ENCODE data around the gene SLC41A3.

The SLC41A3 gene

DNA sequence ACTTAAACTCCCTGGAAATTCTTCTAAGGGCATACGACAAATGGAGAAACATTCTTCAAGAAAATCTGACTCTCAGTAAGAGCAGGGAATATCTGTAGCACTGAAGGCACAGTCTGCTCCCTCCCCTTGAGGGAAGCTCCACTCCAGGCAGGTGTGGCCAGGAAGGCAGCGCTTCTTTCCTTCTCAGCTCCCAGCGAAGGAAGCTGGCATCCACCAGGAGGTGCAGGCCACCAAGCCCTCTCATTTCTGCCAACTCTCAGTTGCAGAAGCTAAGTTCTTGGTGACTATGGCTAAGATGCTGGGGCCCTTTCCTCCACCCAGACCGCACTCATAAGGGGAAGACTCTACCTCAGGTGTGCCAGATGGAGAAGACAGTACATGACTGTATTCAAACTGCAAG lies 37.7 kb upstream of the SLC41A3 start:
- intact Hi-C loops (cut with DNase I), result no loop called here
- peak in 4 of 10 donors; percentile 2 to 35 (median 3) for DNase-seq

DNA sequence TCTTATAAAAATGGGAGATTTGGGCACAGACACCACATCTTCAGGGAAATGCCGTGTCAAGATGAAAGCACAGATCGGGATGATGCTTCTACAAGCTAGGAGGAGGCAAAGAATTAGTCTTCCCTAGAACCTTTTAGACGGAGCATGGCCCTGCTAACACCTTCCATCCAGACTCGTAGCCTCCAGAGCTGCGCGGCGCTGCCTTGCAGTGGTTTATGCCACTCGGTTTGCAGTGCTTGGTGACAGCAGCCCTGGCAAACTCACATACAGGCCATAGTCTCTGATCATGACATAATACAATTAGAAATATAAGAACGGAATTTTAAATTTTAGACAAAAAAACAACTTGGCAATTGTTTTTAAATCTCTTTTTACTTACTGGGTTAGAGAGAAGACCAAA lies 37.1 kb upstream of the SLC41A3 start:
- intact Hi-C loops (cut with DNase I), result no loop called here
- DNase-seq, result peak in 1 of 10 donors; percentile 49

DNA sequence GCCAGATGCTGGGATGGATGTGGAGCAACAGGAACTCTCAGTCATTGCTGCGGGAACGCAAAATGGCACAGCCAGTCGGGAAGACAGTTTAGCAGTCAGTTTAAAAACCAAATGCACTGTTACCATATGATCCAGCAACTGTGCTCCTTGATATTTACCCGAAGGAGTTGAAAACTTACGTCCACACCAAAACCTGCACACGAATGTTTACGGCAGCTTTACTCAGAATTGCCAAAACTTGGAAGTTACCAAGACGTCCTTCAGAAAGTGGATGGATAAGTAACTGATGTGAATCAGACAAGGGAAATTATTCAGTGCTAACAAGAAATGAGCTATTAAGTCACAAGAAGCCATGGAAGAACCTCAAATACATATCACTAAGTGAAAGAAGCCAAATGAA lies 36.1 kb upstream of the SLC41A3 start:
- no peak for DNase-seq
- intact Hi-C loops (cut with DNase I), result no loop called here

DNA sequence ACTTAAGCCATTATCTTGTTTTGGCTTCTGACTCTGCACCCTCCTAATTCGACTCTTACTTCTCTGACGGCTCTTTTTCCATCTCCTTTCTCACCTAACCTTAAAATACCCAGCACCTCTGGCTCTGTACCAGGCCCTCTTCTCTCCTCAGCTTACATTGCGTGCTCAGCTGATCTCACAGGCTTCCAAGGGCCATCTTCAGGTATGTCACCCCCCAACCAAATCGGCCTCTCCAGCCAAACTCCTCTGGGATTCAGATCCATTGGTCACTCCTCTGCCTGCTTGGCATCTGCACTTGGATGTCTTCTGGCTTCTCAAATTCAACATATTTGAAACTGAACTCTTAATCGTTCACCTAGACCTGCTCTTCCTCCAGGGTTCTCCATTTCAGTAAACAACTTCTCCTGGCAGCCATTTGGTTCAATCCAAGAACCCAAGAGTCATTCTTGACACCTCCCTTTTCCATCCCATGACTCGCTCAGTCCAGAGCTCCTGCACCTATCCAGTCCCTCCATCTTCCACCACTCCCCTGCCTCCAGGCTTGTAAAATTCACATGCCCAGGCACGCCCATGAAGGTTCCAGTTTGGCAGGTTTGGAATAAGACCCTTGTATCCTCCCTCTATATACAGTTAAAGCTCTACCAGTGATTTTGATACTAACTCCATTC lies 35.2 kb upstream of the SLC41A3 start:
- intact Hi-C loops (cut with DNase I), result no loop called here
- peak in 2 of 10 donors; percentile 5 to 36 for DNase-seq

DNA sequence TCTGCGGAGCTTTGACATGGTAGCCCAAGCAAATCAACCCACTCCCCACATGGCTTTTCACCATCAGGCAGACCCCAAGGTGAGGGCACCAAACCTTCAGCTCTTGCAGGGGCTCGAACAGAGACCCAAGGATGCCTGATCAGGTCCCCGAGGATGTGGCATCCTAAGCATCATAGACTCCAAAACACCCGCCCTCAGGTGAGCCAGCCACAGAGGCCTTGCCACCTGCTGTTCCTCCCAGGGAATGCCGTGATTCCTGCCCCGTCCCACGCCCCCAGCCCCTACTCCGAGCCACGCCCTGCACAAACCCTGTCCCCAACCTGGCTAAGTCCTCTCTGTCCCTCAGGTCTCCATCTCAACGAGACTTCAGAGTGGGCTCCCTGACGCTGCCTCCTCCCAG lies 34.7 kb upstream of the SLC41A3 start:
- intact Hi-C loops (cut with DNase I), result no loop called here
- DNase-seq, result peak in 4 of 10 donors; percentile 6 to 54 (median 35)

DNA sequence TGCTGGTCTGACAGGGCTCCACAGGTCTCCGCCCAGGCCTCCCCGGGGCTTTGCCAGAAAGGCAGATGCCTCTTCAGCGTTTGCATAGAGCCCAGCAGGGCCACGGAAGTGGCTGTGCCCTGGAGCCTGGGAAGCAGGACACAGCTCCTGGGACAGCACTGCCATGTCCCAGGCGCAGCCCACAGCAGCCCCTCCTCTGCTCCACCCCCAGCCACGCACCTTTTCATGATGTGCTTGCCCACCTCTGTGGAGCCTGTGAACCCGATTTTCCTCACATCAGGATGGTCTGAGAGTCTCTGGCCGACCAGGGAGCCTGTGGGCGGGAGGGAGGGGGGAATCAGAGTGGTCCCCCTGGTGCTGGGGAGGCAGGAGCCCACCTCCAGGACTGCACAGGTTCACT lies 33.9 kb upstream of the SLC41A3 start:
- DNase-seq, result peak in 6 of 10 donors; percentile 5 to 49 (median 20)
- intact Hi-C loops (cut with DNase I), result no loop called here

DNA sequence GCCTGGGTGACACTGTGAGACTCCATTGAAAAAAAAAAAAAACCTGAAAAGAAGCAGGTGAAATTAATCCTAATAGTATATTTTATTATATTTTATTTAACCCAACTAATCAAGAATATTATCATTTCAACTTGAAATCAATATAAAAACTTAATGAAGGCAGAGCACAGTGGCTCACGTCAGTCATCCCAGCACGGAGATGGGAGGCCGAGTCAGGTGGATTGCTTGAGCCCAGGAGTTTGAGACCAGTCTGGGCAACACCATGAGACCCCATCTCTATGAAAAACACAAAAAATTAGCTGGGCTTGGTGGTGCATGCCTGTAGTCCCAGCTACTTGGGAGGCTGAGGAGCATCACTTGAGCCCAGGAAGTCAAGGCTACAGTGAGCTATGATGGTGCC lies 33.3 kb upstream of the SLC41A3 start:
- intact Hi-C loops (cut with DNase I), result no loop called here
- DNase-seq, result peak in 2 of 10 donors; percentile 1 to 26

DNA sequence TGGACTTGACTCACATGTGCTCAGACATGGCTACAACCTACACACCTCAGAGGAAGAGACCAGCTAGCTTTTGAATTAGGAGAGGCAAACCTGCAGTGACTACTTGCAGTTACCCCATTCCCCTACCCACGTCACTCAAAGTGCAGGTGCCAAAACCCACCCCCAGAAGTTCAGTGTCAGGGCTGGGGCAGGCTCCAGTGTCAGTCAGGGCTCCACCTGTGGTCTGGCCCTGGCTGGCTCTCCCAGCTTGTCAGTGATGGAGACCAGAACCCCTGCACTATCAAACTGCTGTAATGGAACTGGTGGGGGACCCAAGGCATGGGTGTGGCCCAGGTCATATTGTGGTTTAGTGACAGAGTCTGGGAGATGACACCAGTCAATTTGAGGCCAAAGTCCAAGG lies 32.6 kb upstream of the SLC41A3 start:
- peak in 4 of 10 donors; percentile 1 to 48 (median 14) for DNase-seq
- intact Hi-C loops (cut with DNase I), result no loop called here

DNA sequence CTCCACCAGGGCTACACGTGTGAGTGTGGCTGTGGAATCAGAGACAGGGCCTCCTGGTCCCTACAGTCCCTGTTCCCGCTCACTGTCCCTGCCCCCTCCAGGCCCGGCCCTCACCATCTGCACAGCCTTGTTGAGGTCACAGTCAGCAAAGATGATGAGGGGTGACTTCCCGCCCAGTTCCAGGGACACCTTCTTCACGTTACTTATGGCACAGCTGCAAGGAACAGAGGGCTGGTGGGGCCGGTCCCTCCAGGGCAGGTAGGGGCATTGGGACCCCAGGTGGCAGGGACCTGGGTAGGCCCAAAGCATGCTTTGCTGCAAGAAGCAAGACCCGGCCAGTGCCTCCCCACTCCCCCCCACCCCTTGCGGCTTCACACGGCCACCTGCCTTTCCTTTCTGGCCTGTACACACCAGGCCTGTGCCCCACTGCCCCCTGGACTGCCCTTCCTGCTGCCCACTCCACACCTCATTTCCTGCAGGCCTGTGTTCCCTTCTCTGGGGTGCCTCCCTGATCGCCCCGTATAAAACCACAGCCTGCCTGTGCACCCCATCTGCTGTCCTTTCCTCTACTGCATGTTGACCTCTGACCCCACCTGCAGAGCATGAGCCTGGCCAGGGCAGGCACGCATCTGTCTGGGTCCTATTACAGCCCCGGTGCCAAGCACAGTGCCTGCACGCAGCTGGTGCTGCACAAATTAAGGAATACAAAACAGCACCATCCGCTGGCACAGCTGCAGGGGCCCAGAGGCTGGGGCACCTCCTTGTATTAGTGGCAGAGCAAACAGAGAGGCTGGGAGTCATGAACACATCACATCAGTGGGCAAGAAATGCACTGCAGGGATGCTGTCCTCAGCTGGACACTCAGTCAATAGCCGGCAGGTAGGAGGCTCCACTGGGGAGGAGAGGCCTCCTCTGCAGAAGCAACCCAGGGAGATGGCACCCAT lies 30.8 kb upstream of the SLC41A3 start:
- intact Hi-C loops (cut with DNase I), result no loop called here
- peak in 3 of 10 donors; percentile 5 to 77 (median 66) for DNase-seq

DNA sequence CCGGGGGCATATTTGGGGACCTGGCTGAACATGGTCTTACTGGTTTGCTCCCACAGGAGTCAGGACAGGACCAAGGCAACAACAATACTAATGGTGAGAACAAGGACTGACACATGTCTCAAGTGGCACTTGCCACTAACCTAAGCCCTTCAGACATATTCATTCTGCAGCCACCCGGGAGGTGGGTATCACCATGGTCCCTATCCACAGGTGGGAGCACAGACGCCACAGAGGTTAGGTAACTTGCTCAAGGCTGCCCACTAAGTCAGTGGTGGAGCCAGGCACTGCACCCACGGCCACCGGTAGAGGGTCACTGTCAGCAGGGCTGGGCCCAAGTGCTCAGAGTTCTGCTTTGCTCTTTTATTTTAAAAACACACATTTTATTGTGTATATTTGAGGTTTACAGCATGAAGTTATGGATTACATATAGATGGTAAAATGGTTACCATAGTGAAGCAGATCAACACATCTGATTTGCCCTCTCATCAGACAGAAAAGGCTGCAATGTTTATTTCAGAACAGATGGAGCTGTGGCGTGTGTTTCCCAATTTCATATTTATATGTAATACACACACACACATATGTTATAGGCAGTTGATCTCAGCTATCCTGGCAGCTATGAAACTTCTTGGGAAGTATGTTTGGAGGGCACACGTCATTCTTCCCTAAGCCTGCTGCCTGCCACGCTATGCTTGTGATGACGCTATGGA lies 30.0 kb upstream of the SLC41A3 start:
- DNase-seq, result peak in 2 of 10 donors; percentile 6 to 55
- intact Hi-C loops (cut with DNase I), result no loop called here

DNA sequence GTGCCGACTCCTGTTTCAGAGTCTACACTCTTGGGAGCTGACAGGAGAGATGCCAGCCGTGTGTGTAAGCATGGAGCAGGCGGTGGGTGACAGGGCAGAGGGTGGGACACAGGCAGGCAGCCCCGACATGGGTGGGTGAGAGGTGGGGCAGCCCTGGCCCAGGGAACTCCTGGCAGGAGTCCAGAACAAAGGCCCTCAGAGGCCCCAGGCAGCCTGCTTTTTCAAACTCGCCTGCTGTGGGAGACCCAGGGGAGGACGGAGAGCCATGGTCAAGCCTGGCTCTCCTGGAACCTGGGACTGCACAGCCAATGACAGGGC lies 29.3 kb upstream of the SLC41A3 start:
- DNase-seq, result peak in 3 of 10 donors; percentile 5 to 74 (median 51)
- intact Hi-C loops (cut with DNase I), result no loop called here

DNA sequence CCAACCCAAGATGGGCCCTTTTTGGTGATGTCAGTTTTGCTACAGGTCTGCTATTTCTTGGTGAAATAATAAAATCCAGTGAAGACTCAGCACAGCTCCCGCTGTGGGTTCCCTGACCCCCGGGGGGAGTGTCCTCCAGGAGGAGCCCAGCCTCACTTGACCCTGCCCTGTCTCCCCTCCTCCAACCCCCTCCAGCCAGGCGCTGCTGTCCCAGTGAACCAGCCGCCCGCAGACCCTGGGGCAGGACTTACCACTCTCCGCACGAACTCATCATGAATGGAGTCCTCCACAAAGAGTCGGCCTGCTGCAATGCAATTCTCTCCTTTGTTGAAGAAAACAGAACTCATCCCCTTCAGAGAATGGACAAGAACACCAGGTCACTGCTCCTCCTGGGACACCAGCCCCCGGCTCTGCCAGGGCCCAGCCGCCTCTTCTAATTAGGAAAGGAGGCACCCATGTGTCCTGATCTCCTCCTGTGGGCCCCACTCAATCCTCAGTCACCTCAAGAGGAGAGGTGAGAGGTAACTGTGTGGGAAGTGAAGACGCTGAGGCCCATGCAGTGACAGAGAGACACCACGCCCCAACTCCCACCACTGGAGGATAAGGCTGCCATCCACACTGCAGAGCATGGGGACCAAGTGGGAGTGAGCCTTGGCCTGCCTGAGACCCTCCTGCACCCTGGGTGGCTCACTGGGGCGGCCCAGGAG lies 28.8 kb upstream of the SLC41A3 start:
- intact Hi-C loops (cut with DNase I), result no loop called here
- DNase-seq, result peak in 5 of 10 donors; percentile 3 to 73 (median 46)

DNA sequence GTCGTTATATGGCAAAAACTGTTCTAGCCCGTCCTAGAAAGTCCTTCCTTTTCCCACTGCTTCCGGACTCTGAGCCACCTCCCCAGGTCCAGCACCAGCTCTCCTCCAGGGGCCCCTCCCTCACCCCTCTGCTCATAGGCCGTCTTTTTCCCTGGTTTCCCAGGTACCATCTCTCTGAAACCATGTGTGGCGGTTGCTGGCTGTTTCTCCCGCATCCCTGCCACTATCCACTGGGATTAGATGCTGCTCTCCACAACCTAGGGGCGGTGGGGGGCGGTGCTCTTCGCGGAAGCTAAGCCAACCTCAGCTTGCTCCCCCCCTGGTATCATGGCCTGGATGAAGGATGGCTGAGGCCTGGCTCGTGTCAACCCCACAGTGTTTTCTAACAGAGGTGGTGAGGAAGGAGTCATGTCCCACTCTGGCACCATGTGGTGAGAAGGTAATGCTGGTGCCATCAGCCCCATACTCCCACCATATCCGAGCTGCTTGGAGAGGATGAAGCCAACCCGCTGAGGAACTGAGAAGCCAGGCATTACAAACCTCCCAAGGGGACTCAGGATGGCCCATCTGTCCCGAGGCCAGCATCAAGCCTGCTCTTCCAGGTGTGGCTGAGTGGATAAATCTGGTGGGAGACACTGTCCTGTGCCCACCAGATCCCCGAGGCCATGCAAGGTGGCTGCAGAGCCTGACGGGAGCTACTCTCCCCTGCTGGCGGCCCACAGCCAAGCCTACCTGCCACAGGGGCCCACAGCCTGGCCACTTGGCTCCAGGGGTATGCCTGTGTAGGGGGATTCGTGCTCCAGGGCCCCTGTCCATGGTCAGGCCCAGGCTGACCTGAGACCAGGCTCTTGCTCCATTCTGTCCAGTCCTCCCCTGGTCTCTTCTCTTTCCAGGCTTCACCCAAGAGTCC lies 27.9 kb upstream of the SLC41A3 start:
- DNase-seq, result peak in 4 of 10 donors; percentile 2 to 79 (median 24)
- intact Hi-C loops (cut with DNase I), result no loop called here

DNA sequence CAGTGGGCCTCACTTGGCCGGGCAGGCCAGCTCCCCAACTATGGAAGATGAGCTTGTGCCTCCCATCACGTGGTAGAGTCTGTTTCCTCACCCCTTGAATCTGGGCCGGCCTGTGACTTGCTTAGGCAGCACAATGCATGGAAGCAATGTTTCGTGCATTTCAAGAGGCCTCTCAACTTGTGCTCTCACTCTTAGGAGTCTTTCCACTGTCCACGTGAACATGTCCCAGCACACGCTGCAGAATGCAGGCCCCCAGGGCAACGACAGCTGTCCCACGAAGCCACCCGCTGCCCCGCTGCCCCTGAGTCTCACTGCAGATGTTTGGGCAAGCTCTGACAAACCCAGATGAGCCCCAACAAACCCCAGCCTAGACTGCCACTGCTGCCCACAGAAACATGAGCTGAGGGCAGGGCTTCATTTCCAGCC lies 27.2 kb upstream of the SLC41A3 start:
- DNase-seq, result peak in 4 of 10 donors; percentile 11 to 58 (median 42)
- intact Hi-C loops (cut with DNase I), result no loop called here

DNA sequence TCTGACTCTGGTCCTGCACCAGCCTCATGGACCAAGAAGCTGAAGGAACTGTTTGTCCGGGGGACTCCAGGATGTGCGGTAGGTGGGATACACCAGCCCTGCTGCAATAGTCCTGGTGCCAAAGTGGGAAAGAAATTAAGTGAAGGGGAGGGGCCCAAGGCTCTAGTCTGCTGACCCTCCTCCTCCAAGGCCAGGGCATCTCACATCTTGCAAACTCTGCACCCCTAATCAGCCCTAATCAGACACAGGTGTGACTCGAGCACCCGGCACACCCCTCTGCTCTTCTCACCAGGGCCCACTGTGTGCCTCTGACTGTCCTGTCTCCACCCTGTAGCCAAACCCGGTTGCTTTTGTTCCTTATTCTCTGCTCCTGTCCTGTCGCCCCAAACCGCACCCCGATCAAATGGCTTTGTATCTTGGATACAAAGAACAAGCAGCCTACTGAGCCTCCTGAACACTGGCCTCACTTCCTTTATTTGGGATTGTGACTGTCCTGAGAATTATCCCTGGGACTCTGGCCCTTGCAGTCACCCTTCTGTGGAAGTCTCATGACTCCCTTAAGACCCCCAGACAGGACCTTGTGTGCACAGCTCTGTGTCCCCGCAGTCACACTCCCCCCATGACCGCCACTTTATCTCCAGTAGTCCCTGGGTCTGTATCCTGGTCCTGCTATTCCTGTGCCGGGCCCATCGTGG lies 26.7 kb upstream of the SLC41A3 start:
- intact Hi-C loops (cut with DNase I), result no loop called here
- peak in 4 of 10 donors; percentile 0 to 52 (median 18) for DNase-seq

DNA sequence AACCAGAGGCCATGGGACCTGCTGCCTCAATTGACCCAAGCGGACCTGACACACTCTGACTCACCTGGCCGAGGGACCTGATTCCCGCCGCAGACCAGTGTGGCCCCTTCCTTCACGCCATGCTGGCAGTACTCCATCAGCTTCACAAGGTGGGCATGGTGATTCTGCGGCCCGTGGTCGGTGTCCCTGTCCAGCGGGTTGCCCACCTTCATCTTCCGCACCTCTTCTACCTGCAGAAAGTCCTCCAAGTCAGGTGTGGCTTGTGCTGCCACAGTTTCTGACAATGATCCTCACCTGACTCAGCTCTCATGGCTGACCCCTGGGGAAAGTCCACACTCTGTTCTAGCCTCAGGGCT lies 25.9 kb upstream of the SLC41A3 start:
- intact Hi-C loops (cut with DNase I), result no loop called here
- DNase-seq, result peak in 4 of 10 donors; percentile 20 to 61 (median 38)

DNA sequence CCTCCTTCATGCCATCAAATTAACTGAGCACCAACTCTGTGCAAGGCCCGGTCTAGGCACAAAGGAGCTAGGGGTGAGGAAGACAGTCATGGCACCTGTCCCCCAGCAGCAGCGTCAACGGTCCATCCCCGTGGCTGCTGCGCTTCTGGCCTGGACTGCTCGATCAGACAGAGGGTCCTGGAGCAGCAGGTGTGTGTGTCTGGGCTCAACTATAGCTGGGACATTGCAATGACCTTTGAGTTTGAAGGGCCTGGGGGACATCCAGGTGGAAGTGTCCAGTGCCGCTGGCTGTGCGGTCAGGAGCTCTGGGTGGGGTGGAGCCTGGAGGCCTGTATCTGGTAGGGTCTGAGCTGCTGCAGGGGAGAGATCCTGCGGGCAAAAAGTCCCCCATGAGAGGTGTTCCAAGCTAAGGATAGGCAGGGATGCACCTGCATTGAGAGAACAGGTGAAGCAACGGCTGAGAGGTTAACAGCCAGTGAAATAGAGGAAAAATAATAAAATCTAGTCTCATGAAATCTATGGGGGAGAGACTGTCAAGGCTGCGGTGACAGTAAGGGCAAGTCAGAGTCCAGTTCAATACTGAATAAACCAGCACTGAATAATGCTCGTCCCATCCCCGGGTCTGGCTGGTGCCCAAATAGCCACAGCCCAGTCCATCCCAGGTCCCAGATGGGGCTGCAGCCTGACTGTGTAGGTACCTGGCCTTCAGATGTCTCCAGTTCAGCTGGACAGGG lies 25.4 kb upstream of the SLC41A3 start:
- peak in 2 of 10 donors; percentile 12 to 35 for DNase-seq

DNA sequence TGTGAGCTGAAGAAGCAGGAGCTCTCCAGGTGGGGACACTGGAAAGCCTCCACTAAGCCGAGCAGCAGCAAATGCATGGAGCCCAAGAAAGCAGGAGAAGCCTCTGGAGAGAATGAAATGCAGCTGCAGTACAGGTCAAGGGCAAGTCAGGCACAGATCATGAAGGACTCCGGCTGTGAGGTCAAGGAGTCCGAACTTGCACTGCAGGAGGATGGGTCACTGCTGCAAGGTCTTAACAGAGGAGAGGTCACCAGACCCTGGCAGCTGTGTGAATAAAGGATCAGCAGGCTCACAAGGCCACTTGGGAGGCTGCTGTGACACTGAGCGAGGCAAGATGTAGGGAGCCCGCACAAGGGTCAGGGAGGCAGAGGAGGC lies 24.7 kb upstream of the SLC41A3 start:
- intact Hi-C loops (cut with DNase I), result no loop called here
- peak in 2 of 10 donors; percentile 3 to 6 for DNase-seq

More for the DNA sequence above, 25.4 kb upstream of the SLC41A3 start:
- intact Hi-C loops (cut with DNase I), result no loop called here

All from posterior cingulate gyrus (tissue), 11 donors.